Calu3 (cell line): Measurements from ENCODE around the gene DHRS4. TPM values are rescaled to one million over a fixed set of nuclear protein-coding genes. Genes with fewer than 3 reads are reported as not detected.

Source experiments
- BruUV-seq: library from RNA; stranded (reverse); fragments of 400-500 nt; replicated peaks from 2 replicates; lab custom pipeline; 2021; lab: Mats Ljungman, UMichigan
- CTCF ChIA-PET: fragments of 300-600 bp; sonication (Branson Sonifier 250); formaldehyde crosslinking; loops from one replicate; lab custom pipeline; 2022; ENCODE audit warnings: antibody characterized with exemption; lab: Charles Lee
- DNase-seq: peaks from one replicate; pipeline ENCODE4 v3.0.0; 2022
- H3K27ac Mint-ChIP-seq: one replicate; pipeline ENCODE4 v1.8.0; 2022; ENCODE audit warnings: mixed read lengths; ENCODE audit not compliant: unreplicated experiment
- H3K27me3 Mint-ChIP-seq: one replicate; pipeline ENCODE4 v1.8.0; 2022; ENCODE audit warnings: mixed read lengths; ENCODE audit not compliant: unreplicated experiment
- H3K36me3 Mint-ChIP-seq: one replicate; pipeline ENCODE4 v1.8.0; 2022; ENCODE audit warnings: mild to moderate bottlenecking, moderate library complexity, mixed read lengths; ENCODE audit not compliant: insufficient read depth, unreplicated experiment
- H3K4me1 Mint-ChIP-seq: one replicate; pipeline ENCODE4 v1.8.0; 2022; ENCODE audit warnings: mild to moderate bottlenecking, low read depth, mixed read lengths; ENCODE audit not compliant: unreplicated experiment
- H3K4me3 Mint-ChIP-seq: one replicate; pipeline ENCODE4 v1.8.0; 2022; ENCODE audit warnings: mild to moderate bottlenecking, low read depth, moderate library complexity, mixed read lengths; ENCODE audit not compliant: unreplicated experiment
- H3K9me3 Mint-ChIP-seq: one replicate; pipeline ENCODE4 v1.8.0; 2022; ENCODE audit warnings: low read depth, mixed read lengths; ENCODE audit not compliant: unreplicated experiment
- intact Hi-C: fragments of 100-400 bp; cut with micrococcal nuclease; formaldehyde crosslinking; loops from one replicate; pipeline ENCODE4 v1.10.0; 2022; ENCODE audit not compliant: unreplicated experiment
- total RNA-seq: library from RNA; stranded (reverse); gene quantifications from 2 replicates; pipeline ENCODE4 v1.2.3, GENCODE V29; 2022
- TF ChIP-seq, protein P1 (sequence below): fragments of 200-600 bp; IDR thresholded peaks from one replicate; pipeline ENCODE4 v1.8.0; 2022; ENCODE audit warnings: antibody characterized with exemption; ENCODE audit not compliant: unreplicated experiment

DHRS4 gene
- total RNA-seq, 1 experiment from 2014 or later, result 19.0 TPM

DNA sequence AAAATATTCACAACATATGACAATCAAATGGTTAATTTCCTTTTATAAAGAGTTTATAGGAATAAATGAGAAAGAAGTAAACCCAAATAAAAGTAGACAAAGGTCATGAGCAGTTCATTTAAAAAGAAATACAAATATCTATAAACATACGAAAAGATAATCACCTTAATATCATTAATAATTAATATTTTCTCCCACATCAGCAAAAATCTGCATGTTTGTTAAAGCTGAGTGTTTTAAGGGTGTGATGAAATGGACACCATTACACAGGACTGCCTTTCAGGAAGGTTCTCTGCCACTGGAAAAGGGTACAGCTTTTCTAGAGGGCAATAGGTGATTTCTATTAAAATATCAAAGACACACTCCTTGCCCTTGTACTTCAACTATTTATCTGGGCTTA lies 14.7 kb upstream of the DHRS4 start:
- CTCF ChIA-PET, result no interaction called here

DNA sequence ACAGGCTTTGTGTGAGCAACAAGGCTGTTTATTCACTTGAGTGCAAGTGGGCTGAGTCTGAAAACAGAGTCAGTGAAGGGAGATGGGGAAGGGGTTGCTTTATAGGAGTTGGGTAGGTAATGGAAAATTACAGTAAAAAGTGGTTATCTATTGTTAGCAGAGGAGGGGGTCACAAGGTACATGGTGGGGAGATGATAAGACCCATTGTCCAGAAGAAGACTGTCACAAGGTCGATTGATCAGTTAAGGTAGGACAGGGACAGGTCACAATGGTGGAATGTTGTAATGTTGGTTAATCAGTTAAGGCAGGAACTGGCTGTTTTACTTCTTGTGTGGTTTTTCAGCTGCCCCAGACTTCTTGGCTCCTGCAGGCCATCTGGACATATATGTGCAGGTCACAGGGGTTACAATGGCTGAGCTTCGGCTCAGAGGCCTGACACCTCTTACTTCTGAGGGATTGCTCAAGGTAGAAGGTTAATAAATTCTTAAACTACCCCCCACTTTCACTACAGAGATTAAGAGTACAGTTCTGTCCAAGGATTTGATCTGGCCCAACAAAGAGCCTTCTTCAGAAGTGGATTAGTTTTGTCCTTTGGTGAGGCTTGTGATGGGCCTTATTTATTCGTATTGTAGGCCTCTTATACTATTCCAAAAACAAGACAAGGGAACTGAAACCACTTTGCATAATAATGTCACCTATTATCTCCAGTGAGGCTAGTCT lies 13.8 kb upstream of the DHRS4 start:
- CTCF ChIA-PET, result no interaction called here
- Mint-ChIP-seq H3K27ac (no peak overlapping the region), H3K4me1 (peaks cover 21% of the 10 kb centered on the region), H3K4me3 (no peak overlapping the region), H3K27me3 (peaks cover 18% of the 10 kb centered on the region), H3K9me3 (no peaks in the 10 kb centered on the region), H3K36me3 (peaks cover 7% of the 10 kb centered on the region)
- intact Hi-C loops, result no loop called here
- DNase-seq, result no peak
- no TSS peak for BruUV-seq
- TF ChIP-seq, protein P1, sequence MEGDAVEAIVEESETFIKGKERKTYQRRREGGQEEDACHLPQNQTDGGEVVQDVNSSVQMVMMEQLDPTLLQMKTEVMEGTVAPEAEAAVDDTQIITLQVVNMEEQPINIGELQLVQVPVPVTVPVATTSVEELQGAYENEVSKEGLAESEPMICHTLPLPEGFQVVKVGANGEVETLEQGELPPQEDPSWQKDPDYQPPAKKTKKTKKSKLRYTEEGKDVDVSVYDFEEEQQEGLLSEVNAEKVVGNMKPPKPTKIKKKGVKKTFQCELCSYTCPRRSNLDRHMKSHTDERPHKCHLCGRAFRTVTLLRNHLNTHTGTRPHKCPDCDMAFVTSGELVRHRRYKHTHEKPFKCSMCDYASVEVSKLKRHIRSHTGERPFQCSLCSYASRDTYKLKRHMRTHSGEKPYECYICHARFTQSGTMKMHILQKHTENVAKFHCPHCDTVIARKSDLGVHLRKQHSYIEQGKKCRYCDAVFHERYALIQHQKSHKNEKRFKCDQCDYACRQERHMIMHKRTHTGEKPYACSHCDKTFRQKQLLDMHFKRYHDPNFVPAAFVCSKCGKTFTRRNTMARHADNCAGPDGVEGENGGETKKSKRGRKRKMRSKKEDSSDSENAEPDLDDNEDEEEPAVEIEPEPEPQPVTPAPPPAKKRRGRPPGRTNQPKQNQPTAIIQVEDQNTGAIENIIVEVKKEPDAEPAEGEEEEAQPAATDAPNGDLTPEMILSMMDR, result no peak

More for the DNA sequence above, 14.7 kb upstream of the DHRS4 start:
- Mint-ChIP-seq H3K36me3 (peaks cover 7% of the 10 kb centered on the region), H3K27ac (no peak overlapping the region), H3K4me3 (no peak overlapping the region), H3K9me3 (no peaks in the 10 kb centered on the region), H3K4me1 (peaks cover 13% of the 10 kb centered on the region), H3K27me3 (peaks cover 20% of the 10 kb centered on the region)
- no TSS peak for BruUV-seq
- no peak for DNase-seq
- TF ChIP-seq, protein P1, result no peak
- intact Hi-C loops, result no loop called here

DNA sequence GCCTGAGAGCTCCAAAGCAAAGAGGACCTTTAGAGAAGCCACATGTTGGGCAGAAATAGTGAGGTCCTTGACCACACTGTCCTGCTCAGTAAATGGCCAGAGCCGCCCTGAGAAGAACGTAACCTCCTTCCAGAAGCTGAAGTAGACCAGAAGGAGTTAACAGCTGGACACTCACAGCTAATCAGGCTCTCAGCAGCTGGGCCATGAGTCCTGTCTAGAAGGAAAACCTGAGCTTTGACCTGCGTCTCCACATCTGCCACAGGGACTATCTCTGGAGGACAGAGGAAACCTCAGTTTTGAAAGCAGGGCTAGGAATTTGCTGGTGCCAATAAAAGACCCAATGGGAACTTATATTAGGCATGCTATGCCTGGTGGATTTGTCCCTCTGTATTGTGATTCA lies 12.3 kb upstream of the DHRS4 start:
- H3K9me3 Mint-ChIP-seq, result no peaks in the 10 kb centered on the region
- CTCF ChIA-PET, result no interaction called here
- H3K36me3 Mint-ChIP-seq, result peaks cover 4% of the 10 kb centered on the region
- peaks cover 16% of the 10 kb centered on the region for H3K4me1 Mint-ChIP-seq
- intact Hi-C loops, result no loop called here
- peaks cover 3% of the 10 kb centered on the region for H3K27me3 Mint-ChIP-seq
- DNase-seq, result no peak
- TF ChIP-seq, protein P1, result no peak
- no peak overlapping the region for H3K4me3 Mint-ChIP-seq
- BruUV-seq, result no TSS peak
- no peak overlapping the region for H3K27ac Mint-ChIP-seq

DNA sequence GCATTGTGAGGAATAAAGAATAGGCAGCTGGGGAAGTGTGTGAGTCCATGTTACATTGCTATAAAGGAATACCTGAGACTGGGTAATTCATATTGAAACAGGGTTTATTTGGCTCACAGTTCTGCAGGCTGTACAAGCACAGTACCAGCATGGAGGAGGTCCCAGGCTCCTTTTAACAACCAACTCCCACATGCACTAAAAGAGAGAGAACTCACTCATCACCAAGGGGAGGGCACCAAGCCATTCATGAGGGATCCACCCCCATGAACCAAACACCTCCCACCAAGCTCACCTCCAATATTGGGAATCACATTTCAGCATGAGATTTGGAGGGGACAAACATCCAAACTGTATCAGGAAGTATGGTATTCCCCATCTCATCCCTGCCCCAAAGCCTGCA lies 11.9 kb upstream of the DHRS4 start:
- no TSS peak for BruUV-seq
- DNase-seq, result no peak
- Mint-ChIP-seq H3K27me3 (no peaks in the 10 kb centered on the region), H3K4me3 (no peak overlapping the region), H3K27ac (no peak overlapping the region), H3K9me3 (no peaks in the 10 kb centered on the region), H3K36me3 (peaks cover 4% of the 10 kb centered on the region), H3K4me1 (peaks cover 14% of the 10 kb centered on the region)
- CTCF ChIA-PET, result no interaction called here
- TF ChIP-seq, protein P1, result no peak
- intact Hi-C loops, result no loop called here
